ENCODE measurements around the gene PHOX2B. TPM values are rescaled to one million over a fixed set of nuclear protein-coding genes. Genes with fewer than 3 reads are reported as not detected.

PHOX2B gene
- total and polyA plus RNA-seq, 2 of the 8 experiments (the other 6 are each of a cell fraction or from before 2014, with no cell fraction given), result not detected

DNA sequence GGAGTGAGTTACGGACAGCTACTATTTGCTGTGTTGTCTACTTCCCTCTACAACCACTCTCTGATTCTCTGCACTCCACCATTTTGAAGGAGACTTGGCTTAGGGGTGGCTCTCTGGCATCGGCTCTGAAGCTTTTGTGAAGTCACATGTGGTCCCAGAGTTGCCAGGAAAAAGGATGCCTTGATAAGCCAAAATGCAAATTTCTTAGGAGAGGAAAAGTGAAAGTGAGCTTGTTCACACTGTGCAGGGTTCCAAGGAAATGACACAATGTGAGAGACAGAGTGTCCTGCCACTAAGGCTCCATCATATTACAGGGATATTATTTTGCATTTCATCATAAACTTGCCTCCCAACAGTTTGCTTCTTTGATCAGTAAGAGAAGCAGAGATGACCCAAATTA lies 7.2 kb downstream of the PHOX2B start:
- no peak for TF ChIP-seq PHF8 (conservative IDR thresholded peaks at IDR 0.05; ENCODE audit: low read depth, low read length)
- TF ChIP-seq FOSL1 (IDR thresholded peaks at IDR 0.05; ENCODE audit: insufficient read depth, low read depth, low read length), result no peak
- no peak for TF ChIP-seq SRF (IDR thresholded peaks at IDR 0.05; ENCODE audit: low read depth, low read length)
- TF ChIP-seq SP4 (IDR thresholded peaks at IDR 0.05; ENCODE audit: low read length), result no peak
- no peak for TF ChIP-seq CHD2 (IDR thresholded peaks at IDR 0.05; ENCODE audit: low read length)
- no peak for TF ChIP-seq HDAC2 (IDR thresholded peaks at IDR 0.05; ENCODE audit: borderline replicate concordance in 1 of 2, low read depth in 2 of 2, low read length in 2 of 2)
- no peak for TF ChIP-seq TAF7 (optimal IDR thresholded peaks at IDR 0.05; ENCODE audit: borderline replicate concordance, low read depth, low read length)
- TF ChIP-seq KDM5A (IDR thresholded peaks at IDR 0.05; ENCODE audit: low read length), result no peak
- no peak for TF ChIP-seq TAF1 (IDR thresholded peaks at IDR 0.05; ENCODE audit: low read depth, low read length)
- TF ChIP-seq SAP30 (IDR thresholded peaks at IDR 0.05; ENCODE audit: insufficient read depth, insufficient replicate concordance, low read length), result no peak
- no peak for TF ChIP-seq SIN3A (conservative IDR thresholded peaks at IDR 0.05 in 1 of 2, IDR thresholded peaks at IDR 0.05 in 1 of 2; ENCODE audit: low read depth in 1 of 2, low read length in 2 of 2)
- TF ChIP-seq POLR2AphosphoS5 (IDR thresholded peaks at IDR 0.05; ENCODE audit: low read depth, low read length), result no peak
- no peak for TF ChIP-seq CBX8 (IDR thresholded peaks at IDR 0.05; ENCODE audit: borderline replicate concordance, low read depth, low read length)
- ChIA-PET CTCF (ENCODE audit: partially characterized antibody) (interaction anchor here (1.2 to 2.7 kb wide), 5 partner anchors 15 to 146 kb away, joined by 4 to 12 read pairs (median 5); no protein-coding TSS in a partner anchor), POLR2A (ENCODE audit: partially characterized antibody) (no interaction called here)
- FAIRE-seq (no peak), DNase-seq (ENCODE audit: low read depth in 1 of 2, low spot score in 2 of 2) (no peak)
- Histone ChIP-seq H2BK120ac (replicated peaks; ENCODE audit: low read depth, low read length) (no peak overlapping the region), H2AFZ (ENCODE audit: low read length) (no peak overlapping the region), H2BK5ac (ENCODE audit: low read depth, low read length) (no peak overlapping the region), H3K56ac (replicated peaks; ENCODE audit: insufficient read length, low read depth, low read length) (no peak overlapping the region), H4K91ac (replicated peaks; ENCODE audit: insufficient read length, low read length) (no peak overlapping the region), H3K4me2 (ENCODE audit: insufficient read depth in 1 of 2, low read depth in 2 of 2, low read length in 2 of 2) (no peak overlapping the region), H3K4ac (replicated peaks; ENCODE audit: insufficient read length, low read depth, low read length) (no peak overlapping the region), H2BK20ac (ENCODE audit: low read length) (no peak overlapping the region), H3K27ac (ENCODE audit: low read depth, low read length) (no peak overlapping the region), H3K9ac (replicated peaks in 1 of 4; ENCODE audit: extremely low read depth in 1 of 4, low read depth in 3 of 4, low read length in 3 of 4) (no peak overlapping the region), H3K18ac (ENCODE audit: extremely low read depth, low read length) (no peak overlapping the region), H3K36me3 (ENCODE audit: control insufficient read depth in 2 of 4, insufficient read depth in 4 of 4, low read length in 3 of 4) (peaks cover 0 to 15% (median 0%) of the 10 kb centered on the region in 4 experiments; a peak in 1 of 8 replicates), H3K4me1 (replicated peaks in 1 of 4; ENCODE audit: control insufficient read depth in 3 of 4, insufficient read depth in 4 of 4, low read length in 3 of 4) (peaks cover 2 to 6% (median 3%) of the 10 kb centered on the region in 4 experiments; a peak in 6 of 7 replicates), H3K4me3 (ENCODE audit: extremely low read depth in 1 of 4, insufficient read depth in 2 of 4, low read depth in 3 of 4, low read length in 4 of 4) (no peak overlapping the region), H2BK12ac (ENCODE audit: low read depth, low read length) (no peak overlapping the region), H4K20me1 (replicated peaks in 1 of 2; ENCODE audit: control insufficient read depth in 1 of 2, insufficient read depth in 2 of 2, low read length in 2 of 2) (peaks cover 0 to 8% of the 10 kb centered on the region in 2 experiments), H3K23me2 (ENCODE audit: low read depth, low read length) (no peaks in the 10 kb centered on the region; the same call in 1 of the 2 replicates), H4K5ac (ENCODE audit: insufficient read length, low read depth, low read length) (no peak overlapping the region), H4K8ac (ENCODE audit: extremely low read depth, insufficient read depth, low read length) (no peak overlapping the region), H3K9me3 (ENCODE audit: insufficient read depth in 2 of 2, low read depth in 1 of 2, low read length in 1 of 2) (peaks cover 0 to 13% of the 10 kb centered on the region in 2 experiments; a peak in 2 of 4 replicates), H2BK15ac (ENCODE audit: low read length) (no peak overlapping the region), H3K27me3 (replicated peaks in 1 of 4; ENCODE audit: control insufficient read depth in 3 of 4, extremely low read depth in 1 of 4, insufficient read depth in 3 of 4, low read length in 3 of 4) (peaks cover 40 to 68% (median 58%) of the 10 kb centered on the region in 4 experiments), H2AK5ac (ENCODE audit: low read depth, low read length) (no peak overlapping the region), H3K79me1 (ENCODE audit: low read depth, low read length) (no peaks in the 10 kb centered on the region), H3K79me2 (ENCODE audit: control insufficient read depth in 1 of 2, insufficient read depth in 2 of 2, low read length in 2 of 2) (no peaks in the 10 kb centered on the region), H3K23ac (ENCODE audit: insufficient read length) (no peak overlapping the region), H3K14ac (ENCODE audit: insufficient read length) (no peak overlapping the region)
- 87% methylated on average over 2 of the region's 2 CpGs; no CpG with 5 or more reads in 1 of the 2 experiments for WGBS, 2 experiments (ENCODE audit: extremely low coverage in 1 of 2, insufficient coverage in 1 of 2, insufficient read length in 1 of 2, insufficient replicate concordance in 2 of 2, low coverage in 1 of 2, low lambda C conversion rate in 2 of 2, missing lambda C conversion rate in 1 of 2)
